Activated CD8-positive, alpha-beta memory T cell treated with anti-CD3 and anti-CD28 coated beads, Interleukin-2, amount 10 ng/mL, durations not matched to agents 7 days and 5 days (primary cell): ENCODE measurements around the gene RAI14. TPM values are rescaled to one million over a fixed set of nuclear protein-coding genes. Genes with fewer than 3 reads are reported as not detected.

Source experiments
- total RNA-seq, 2 experiments: library from RNA; stranded (reverse); gene quantifications; one replicate each; pipeline ENCODE4 v1.2.3, GENCODE V29; 2021

Gene RAI14
- total RNA-seq, 2 experiments from 2014 or later, result 0.61 TPM; not detected in 1

Other genes starting within 250 kb of the RAI14 start
- gene TTC23L, start 182.8 kb downstream of the RAI14 start, total RNA-seq, result not detected